Heart right ventricle (tissue), 16 donors: ENCODE measurements around the gene MUC20. TPM values are rescaled to one million over a fixed set of nuclear protein-coding genes. Genes with fewer than 3 reads are reported as not detected.
A peak's percentile ranks its signal among the peaks of the same experiment; 100 is the strongest.

ENCODE experiments used
- ATAC-seq, 8 donors: fragments of 200-7000 bp; cut with Tn5 transposase; one replicate each; pipeline ENCODE4 v1.9.1; 2020; ENCODE audit warnings: mild to moderate bottlenecking in 8 of 8, moderate library complexity in 8 of 8, moderate number of reproducible peaks in 1 of 8
- DNase-seq, 2 donors: peaks; one replicate each; pipeline ENCODE4 v3.0.0-alpha.2; 2020
- H3K27ac ChIP-seq, 10 donors: fragments of 200-600 bp; sonication (generic) in 2 of 10; one replicate each; pipeline versions ENCODE4 v1.5.0 to v1.8.0; 2020 to 2022; ENCODE audit warnings: mild to moderate bottlenecking in 3 of 10
- H3K27me3 ChIP-seq, 7 donors: fragments of 200-600 bp; one replicate each; pipeline ENCODE4 v1.8.0; 2021 to 2022; ENCODE audit warnings: mild to moderate bottlenecking in 2 of 7
- H3K36me3 ChIP-seq, 9 donors: fragments of 200-600 bp; sonication (generic) in 1 of 9; one replicate each; pipeline versions ENCODE4 v1.5.0 to v1.8.0; 2020 to 2022; ENCODE audit warnings: mild to moderate bottlenecking in 2 of 9
- H3K4me1 ChIP-seq, 9 donors: fragments of 200-600 bp; sonication (generic) in 1 of 9; one replicate each; pipeline versions ENCODE4 v1.5.0 to v1.8.0; 2020 to 2022; ENCODE audit warnings: mild to moderate bottlenecking in 4 of 9
- H3K4me3 ChIP-seq, 10 donors: fragments of 200-600 bp; sonication (generic) in 2 of 10; one replicate each; pipeline versions ENCODE4 v1.5.0 to v1.8.0; 2020 to 2022; ENCODE audit warnings: mild to moderate bottlenecking in 7 of 10, moderate library complexity in 2 of 10
- H3K9me3 ChIP-seq, 11 donors: fragments of 200-600 bp in 10 of 11; sonication (generic) in 2 of 11; one replicate each; pipeline versions ENCODE4 v1.5.0 to v1.8.0; 2013 to 2022; ENCODE audit warnings: mild to moderate bottlenecking in 2 of 11, control low read depth in 1 of 11, moderate library complexity in 1 of 11
- WGBS, 2 donors: extraction: QIAGEN DNeasy Blood & Tissue Kit; methylation state at CpG; one replicate each; pipeline ENCODE4 v1.1.7; 2013; ENCODE audit warnings: inconsistent platforms in 1 of 2; 5-methylcytosine and 5-hydroxymethylcytosine counted together
- intact Hi-C, 10 donors: fragments of 100-400 bp; cut with DNase I; formaldehyde crosslinking; loops; one replicate each; pipeline versions ENCODE4 v1.11.1 to v1.14.2; 2022
- polyA plus RNA-seq, 2 donors: library from polyadenylated mRNA; stranded (reverse); fragments of 200-250 nt; gene quantifications; one replicate each; pipeline ENCODE4 v1.2.3, GENCODE V29; 2013
- total RNA-seq, 10 donors: library from RNA; stranded (reverse); fragmentation: NEBNext Ultra II Directional in 3 of 10; extraction: Animal tissue kit (Norgen Biotek cat#: 25700) in 3 of 10; gene quantifications; one replicate each; pipeline versions ENCODE4 v1.2.1 to v1.2.4, GENCODE V29; 2021 to 2023
- TF ChIP-seq, protein P1 (sequence below), 9 donors: fragments of 200-600 bp; sonication (generic) in 2 of 9; IDR thresholded peaks; one replicate each; pipeline versions ENCODE4 v1.5.0 to v1.8.0; 2021 to 2022; ENCODE audit warnings: antibody characterized with exemption in 9 of 9, mild to moderate bottlenecking in 5 of 9, moderate library complexity in 1 of 9
- donor health status: Arrhythmogenic right ventricular cardiomyopathy.
- donor health status: ischemic (EF 13 %, LVEDD 7.1; RV severe dilation, severe dysfunction).
- donor health status: healthy with polysubstance abuse.
- donor health status: DM: no; HTN: yes; CAD: no.
- donor health status: DM: no; HTN: no; CAD: no.
- donor health status: ischemic (EF 25% LVEDD 6.9; RV normal size, moderate dysfunction).
- donor health status: ischemic (EF 25% LVEDD 5.7; RV mildly dilated, moderate dysfunction).
- donor health status: healthy.
- donor health status: DM: yes; HTN: yes; CAD: no.
- donor health status: Ischemic cardiomyopathy.
- donor health status: ischemic (EF 35%, LVEDD 5.7; RV mildly dilated, moderate dysfunction).
- donor health status: nonischemic (EF 11% LVEDD 7.7; RV severe dilation, severe dysfunction).
- donor health status: DM: yes; HTN: yes; CAD: no.
- donor health status: PGD.
- donor health status: ischemic (EF 29% LVEDD 5.4; RV normal size, mild dysfunction).
- donor health status: nonischemic (EF 23%, LVEDD 6.1; RV moderate dilation, normal function).

The MUC20 gene
- total and polyA plus RNA-seq, 12 donors: 0.36 to 7.6 (median 2.5) TPM

DNA sequence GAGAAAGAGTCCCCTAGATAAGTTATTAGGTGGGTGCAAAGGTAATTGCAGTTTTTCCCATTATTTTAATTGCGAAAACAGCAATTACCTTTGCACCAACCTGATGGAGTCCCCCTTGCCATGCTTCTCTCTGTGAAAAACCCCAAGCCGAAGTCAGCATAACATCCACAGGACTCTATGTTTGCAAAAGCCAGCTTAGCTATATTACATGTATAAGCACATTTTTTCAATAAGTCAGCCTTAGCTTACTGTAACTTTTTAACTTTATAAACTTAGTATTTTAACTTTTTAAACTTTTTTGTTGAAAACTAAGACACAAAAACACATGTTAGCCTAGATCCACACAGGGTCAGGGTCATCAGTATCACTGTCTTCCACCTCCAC is 21.4 kb upstream of the MUC20 start:
- no peaks in the 10 kb centered on the region for H3K27me3 ChIP-seq
- peaks cover 0 to 4% (median 0%) of the 10 kb centered on the region in 11 donors for H3K9me3 ChIP-seq
- peaks cover 0 to 15% (median 0%) of the 10 kb centered on the region in 9 donors for H3K4me1 ChIP-seq
- no peak overlapping the region for H3K4me3 ChIP-seq
- WGBS, 2 donors: 92 to 96% methylated on average over 2 of the region's 2 CpGs
- DNase-seq (no peak), ATAC-seq (no peak)
- TF ChIP-seq, protein P1, sequence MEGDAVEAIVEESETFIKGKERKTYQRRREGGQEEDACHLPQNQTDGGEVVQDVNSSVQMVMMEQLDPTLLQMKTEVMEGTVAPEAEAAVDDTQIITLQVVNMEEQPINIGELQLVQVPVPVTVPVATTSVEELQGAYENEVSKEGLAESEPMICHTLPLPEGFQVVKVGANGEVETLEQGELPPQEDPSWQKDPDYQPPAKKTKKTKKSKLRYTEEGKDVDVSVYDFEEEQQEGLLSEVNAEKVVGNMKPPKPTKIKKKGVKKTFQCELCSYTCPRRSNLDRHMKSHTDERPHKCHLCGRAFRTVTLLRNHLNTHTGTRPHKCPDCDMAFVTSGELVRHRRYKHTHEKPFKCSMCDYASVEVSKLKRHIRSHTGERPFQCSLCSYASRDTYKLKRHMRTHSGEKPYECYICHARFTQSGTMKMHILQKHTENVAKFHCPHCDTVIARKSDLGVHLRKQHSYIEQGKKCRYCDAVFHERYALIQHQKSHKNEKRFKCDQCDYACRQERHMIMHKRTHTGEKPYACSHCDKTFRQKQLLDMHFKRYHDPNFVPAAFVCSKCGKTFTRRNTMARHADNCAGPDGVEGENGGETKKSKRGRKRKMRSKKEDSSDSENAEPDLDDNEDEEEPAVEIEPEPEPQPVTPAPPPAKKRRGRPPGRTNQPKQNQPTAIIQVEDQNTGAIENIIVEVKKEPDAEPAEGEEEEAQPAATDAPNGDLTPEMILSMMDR (IDR thresholded peaks at IDR 0.05): no peak
- intact Hi-C loops: loop anchor here in 1 of 10 donors (5.0 kb wide), 1 partner anchor 38 kb away; no protein-coding TSS in a partner anchor
- H3K36me3 ChIP-seq: peaks cover 0 to 53% (median 25%) of the 10 kb centered on the region in 9 donors
- no peak overlapping the region for H3K27ac ChIP-seq

- DNase-seq: no peak
- Histone ChIP-seq H3K36me3 (peaks cover 0 to 48% (median 20%) of the 10 kb centered on the region in 9 donors), H3K27me3 (no peaks in the 10 kb centered on the region), H3K4me3 (no peak overlapping the region), H3K9me3 (peaks cover 0 to 4% (median 0%) of the 10 kb centered on the region in 11 donors), H3K4me1 (peaks cover 0 to 15% (median 0%) of the 10 kb centered on the region in 9 donors), H3K27ac (no peak overlapping the region)
- intact Hi-C loops: loop anchor here in 2 of 10 donors (5.0 to 10.0 kb wide), 2 partner anchors 37 to 75 kb away; no protein-coding TSS in a partner anchor
- TF ChIP-seq, protein P1 (IDR thresholded peaks at IDR 0.05): no peak
- 65 to 79% methylated on average over 6 of the region's 6 CpGs for WGBS, 2 donors
- peak in 2 of 8 donors; percentile 13 to 19 for ATAC-seq
Measured at GRCh38 chr3:195699860-195700259, 20.9 kb upstream of the MUC20 start.

DNA sequence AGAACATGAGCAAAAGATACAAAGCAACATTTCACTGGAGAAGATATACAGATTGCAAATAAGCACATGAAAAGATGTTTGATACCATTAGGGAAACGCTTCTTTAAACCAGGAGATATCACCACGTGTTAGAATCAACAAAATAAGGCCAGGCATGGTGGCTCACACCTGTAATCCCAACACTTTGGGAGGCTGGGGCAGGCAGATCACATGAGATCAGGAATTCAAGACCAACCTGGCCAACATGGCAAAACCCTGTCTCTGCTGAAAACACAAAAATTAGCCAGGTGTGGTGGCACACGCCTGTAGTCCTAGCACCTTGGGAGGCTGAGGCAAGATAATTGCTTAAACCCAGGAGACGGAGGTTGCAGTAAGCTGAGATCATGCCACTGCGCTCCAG is 20.5 kb upstream of the MUC20 start:
- DNase-seq (no peak), ATAC-seq (no peak)
- WGBS, 2 donors: 84 to 90% methylated on average over 5 of the region's 5 CpGs
- Histone ChIP-seq H3K27ac (no peak overlapping the region), H3K4me1 (peaks cover 0 to 15% (median 0%) of the 10 kb centered on the region in 9 donors), H3K9me3 (peaks cover 0 to under 1% (median 0%) of the 10 kb centered on the region in 11 donors), H3K36me3 (peaks cover 0 to 43% (median 16%) of the 10 kb centered on the region in 9 donors), H3K27me3 (no peaks in the 10 kb centered on the region), H3K4me3 (no peak overlapping the region)
- TF ChIP-seq, protein P1 (IDR thresholded peaks at IDR 0.05): no peak
- intact Hi-C loops: loop anchor here in 1 of 10 donors (10.0 kb wide), 1 partner anchor 76 kb away; no protein-coding TSS in a partner anchor

DNA sequence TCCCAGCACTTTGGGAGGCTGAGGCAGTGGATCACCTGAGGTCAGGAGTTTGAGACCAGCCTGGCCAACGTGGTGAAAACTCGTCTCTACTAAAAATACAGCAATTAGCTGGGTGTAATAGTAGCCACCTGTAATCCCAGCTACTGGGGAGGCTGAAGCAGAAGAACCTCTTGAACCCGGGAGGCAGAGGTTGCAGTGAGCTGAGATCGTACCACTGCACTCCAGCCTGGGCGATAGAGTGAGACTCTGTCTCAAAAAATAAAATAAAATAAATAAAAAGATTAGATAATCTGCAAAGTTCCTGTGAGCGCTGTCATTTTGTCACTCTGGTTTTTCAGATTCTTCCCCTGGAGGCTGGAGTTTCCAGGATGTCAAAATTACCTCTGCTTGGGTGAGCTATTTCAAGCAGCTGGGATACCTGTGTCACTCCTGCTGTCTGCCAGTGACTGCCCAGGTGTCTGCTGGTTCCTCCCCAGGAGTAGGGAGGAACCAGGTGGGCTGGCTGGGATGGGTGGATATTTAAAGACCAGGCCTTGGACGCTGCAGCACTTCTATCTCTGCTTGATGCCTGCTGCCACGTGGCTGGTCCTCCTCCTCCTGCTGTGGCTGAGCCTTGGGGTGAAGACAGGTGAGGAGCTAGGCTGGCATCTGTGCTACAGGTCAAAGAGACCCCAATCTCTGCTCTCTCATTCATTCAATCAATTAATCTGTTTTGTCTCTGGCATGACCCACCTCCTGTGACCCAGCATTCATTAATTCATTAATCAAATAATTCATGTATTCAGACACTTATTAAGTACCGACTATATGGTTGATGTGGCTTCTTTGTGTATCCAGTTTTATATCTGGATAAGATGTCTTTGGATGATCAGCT is 19.5 kb upstream of the MUC20 start:
- TF ChIP-seq, protein P1 (IDR thresholded peaks at IDR 0.05): no peak
- intact Hi-C loops: loop anchor here in 1 of 10 donors (10.0 kb wide), 1 partner anchor 76 kb away; no protein-coding TSS in a partner anchor

More for the DNA sequence above, 19.5 kb upstream of the MUC20 start:
- Histone ChIP-seq H3K9me3 (no peaks in the 10 kb centered on the region), H3K4me1 (peaks cover 0 to 15% (median 0%) of the 10 kb centered on the region in 9 donors), H3K27me3 (no peaks in the 10 kb centered on the region), H3K36me3 (peaks cover 0 to 34% (median 13%) of the 10 kb centered on the region in 9 donors), H3K4me3 (no peak overlapping the region), H3K27ac (no peak overlapping the region)
- WGBS, 2 donors: 67 to 73% methylated on average over 9 of the region's 9 CpGs
- ATAC-seq (no peak), DNase-seq (no peak)
